GM21576 (cell line): ENCODE measurements around the gene HLA-DPA1.

ENCODE experiments used
- ATAC-seq: cut with Tn5 transposase; IDR thresholded peaks from one replicate; pipeline ENCODE4 v1.9.1; 2021; ENCODE audit warnings: mild to moderate bottlenecking, moderate library complexity; ENCODE audit not compliant: unreplicated experiment

The HLA-DPA1 gene

DNA sequence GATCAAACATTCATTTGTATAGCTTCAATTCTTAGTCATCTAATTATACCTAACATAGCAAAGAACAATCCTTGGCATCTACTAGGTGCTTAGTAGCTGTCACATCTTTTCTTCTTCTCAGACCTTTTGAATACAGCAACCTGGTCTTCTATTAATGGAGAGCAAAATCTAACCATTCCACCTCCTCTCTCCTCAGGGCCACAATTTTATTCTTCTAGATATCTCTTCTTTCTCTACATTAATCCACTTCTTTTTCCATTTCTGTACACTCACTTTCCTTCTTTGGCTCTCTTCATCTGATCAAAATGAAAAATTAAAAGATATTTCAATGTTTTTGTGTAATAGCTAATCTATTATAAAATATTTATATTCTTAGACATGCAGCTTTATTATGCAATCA, 55.0 kb downstream of the HLA-DPA1 start:
- ATAC-seq: no peak

DNA sequence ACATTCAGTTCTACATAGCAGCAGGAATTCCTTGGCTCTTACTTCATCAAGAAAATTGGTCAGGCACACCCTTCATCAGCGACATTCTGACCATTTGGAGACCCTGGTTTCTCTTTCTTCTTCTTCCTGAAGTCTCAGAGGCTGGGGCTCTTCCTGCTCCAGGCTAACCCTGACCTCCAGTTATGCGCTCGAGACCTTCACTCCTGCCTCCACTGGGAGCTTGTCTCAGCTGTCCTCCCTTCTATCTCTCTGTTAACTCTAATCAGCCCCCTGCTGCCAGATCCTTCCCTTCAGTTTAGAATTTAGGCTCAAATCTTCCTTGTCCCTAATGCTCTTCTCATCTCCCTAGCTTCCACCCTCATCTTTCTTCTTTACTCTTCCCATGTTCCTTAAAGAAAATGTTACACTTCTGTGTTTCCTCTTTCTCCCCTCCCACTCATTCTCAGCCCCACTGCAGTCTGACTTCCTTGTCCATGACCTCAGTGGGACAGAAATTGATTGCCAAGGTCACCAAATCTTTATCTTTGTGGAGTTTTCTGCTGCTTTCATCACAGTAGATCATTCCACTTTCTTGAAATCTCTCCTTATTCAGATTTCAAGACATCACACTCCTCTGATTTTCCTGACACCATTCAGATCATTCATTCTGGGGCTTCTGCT, 55.6 kb downstream of the HLA-DPA1 start:
- ATAC-seq: no peak

- no peak for ATAC-seq
Measured at GRCh38 chr6:33017018-33017417, 56.4 kb downstream of the HLA-DPA1 start.

DNA sequence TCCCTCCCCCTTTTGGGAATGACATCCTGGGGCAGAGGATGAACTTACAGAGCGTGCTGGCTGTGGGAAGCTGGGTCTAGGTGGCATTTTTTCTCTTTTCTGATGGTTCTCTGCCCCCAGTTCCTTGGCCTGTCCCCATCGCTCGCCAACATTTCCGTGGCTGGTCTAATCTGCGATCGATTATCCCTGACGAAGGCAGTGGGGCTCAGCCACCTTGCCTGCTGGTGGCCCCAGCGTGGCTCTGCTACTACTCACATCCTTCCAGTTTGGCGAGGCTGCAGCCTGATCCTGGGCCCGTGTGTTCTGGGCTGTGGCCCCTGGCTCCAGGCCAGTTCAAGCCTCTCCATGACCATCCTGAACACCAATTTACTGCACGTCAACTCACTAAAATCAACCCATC, 57.7 kb downstream of the HLA-DPA1 start:
- no peak for ATAC-seq

DNA sequence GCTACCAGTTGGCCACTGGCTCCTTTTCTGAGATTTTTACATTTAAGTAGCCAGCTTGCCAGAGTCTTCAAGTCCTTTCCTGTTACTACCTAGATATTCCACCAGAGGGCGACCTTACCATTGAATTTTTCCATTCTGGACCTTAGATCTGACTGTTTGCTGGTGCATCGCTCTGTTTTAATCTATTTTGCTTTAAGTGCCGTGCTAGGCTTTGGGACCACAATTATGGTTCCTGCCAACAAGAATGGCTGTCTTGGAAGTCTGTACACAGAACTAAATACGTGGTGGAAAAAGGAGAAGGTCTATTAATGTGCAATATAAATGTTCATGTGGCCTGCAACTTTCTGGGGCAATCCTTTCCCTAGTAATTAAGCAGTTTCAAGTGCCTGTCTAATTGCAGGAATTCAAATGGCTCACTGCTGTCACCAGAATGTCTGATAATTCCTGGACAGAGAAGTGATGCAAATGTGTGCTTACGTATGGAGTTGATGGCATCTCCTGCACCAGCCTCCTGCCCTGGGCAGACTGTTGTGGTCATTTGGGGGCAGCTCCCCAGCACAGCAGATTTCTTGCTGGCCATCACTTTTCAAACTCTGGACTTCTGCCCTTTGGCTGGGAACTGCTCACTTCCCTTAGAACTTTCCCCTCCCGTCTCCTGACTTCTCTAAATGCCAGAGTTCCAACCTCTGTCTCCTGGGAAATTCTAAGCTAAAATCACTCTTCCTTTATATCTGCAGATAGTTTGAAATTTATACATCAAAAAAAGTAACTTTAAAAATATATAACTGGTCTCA, 58.4 kb downstream of the HLA-DPA1 start:
- ATAC-seq: no peak
